NCI-H82 treated with DMSO at 0.1 percent for 48 hours (cell line): Measurements from ENCODE around the gene EYS.
"Not testable (repeated sequence)": the region's sequence is repeated elsewhere in the genome, so short reads cannot be mapped to it uniquely, and the experiment has no call there.

Source experiments
- DNase-seq: peaks from one replicate; lab custom pipeline; 2025; ENCODE audit not compliant: unreplicated experiment; lab: John Stamatoyannopoulos, UW

EYS gene

DNA sequence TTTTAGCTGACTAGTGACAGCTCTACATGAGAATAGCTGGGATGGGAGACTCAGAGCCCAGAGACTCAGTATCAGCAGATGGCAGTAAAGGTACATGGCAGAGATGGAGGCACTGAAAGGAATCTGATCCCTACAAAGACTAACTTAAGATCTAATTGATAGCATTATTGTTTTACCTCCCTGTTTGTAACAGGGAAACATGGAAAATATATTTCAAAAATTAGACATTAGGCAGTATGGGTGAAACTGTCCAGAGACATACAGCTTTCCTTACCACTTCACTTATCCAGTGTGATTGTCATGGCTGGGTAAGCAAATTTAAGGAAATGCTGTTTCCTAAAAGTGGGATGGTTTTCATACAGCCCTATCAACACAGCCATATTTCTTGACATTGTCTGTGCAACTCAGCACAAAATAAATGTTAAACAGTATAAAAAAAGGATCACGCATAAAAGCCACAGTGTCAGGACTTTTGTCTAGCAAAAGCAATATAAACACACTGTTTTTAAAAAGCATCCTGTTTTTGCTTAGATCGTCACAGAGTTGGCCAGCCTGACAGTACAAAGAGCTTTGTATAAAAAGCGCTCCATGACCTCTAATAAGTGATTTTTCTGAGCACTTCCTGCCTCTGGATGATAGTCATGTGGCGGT is 1694.5 kb downstream of the EYS start:
- peak; percentile 33 for DNase-seq

DNA sequence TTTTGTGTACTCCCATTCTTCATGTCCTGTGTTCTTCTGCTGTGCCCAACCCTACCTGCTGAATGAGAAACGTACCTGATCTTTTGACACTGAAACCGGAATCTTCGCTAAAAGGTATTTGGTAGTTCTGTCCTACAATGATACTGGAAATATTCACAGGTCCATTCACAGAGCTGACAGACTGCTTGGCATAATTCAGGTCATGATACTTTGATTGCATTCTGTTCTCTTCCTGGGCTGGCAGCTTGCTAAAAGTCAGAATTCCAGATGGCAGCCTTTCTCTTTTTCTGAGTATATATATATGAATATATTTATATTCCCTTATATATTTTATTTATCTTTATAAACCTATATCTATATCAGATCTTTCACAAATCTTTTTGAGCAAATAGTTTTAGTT is 1696.4 kb downstream of the EYS start:
- DNase-seq, result no peak

DNA sequence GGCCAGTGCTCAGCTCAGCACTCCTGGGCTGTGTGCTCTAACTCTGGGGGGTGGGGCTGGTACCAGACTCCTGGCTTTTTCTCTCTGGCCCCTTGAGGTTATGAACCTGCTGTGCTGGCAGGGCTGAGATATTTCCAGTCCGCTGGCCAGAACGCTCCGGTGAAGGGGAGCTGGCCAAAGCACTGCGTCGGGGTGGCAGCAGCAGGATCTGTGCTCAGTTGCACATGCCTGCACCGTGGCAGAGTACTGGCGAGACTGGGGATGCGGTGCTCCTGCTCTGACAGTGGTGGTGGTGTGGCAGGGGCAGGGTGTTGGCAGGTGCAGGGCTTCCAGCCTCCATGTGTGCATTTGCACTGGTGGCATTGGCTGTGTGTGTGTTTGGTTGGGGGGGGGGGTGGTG is 1697.0 kb downstream of the EYS start:
- DNase-seq, result no peak

DNA sequence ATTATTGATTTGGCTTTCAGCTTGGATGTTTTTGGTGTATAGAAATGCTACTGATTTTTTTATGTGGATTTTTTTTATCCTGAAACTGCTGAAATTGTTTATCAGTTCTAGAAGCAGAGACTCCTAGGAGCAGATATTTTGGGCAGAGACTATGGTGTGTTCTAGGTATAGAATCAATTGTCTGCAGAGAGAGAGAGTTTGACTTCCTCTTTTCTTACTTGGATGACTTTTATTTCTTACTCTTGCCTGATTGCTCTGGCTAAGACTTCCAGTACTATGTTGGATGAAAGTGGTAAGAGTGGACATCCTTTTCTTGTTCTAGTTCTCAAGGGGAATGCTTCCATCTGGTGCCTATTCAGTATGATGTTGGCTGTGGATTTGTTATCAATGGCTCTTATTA is 1700.8 kb downstream of the EYS start:
- DNase-seq, result no peak

DNA sequence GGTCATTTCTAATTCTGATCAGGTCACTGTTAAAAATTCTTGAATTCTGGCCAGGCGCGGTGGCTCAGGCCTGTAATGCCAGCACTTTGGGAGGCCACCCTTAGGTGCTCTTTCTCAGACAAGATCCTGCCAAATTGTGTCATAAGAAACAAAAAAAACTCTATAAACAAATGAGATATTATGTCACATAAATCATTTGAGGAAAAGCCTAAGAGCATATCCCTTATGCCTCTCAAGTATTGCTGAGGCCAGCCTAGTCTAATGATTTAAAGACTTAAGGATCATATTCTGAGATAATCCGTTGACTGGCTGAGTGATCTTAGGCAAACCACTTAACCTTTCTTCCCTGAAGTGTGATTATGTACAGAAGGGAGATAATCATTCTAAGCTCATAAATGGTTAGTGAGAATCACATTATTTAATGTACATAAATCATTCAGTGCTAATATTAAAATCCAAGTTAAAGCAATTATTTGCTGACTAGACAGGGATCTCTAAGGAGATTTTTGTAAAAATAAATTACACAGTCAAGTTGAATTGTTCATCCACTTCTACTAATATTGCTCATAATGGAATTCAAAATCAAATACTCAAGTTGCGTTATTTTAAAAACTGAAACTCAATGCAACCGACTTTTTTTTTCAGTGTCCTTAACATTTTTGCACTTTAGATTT is 1706.1 kb downstream of the EYS start:
- DNase-seq, result peak; percentile 90

DNA sequence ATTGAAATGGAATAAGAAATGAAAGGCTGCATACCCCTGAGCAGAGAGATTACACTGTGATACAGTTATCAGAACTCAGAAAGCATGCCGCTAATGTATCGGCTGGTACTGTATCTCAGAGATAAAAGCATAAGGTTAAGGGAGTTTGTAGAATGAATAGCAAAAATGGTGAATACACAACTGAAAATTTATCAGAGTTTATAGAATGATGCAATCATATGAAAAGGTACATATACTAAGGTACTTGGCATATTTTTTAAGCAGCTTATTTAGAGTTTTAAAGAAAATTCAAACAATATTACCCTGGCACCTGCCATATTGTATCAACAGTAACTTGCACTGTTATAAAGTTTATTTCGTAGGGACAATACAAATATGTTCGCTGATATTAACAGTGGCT is 1707.4 kb downstream of the EYS start:
- no peak for DNase-seq

DNA sequence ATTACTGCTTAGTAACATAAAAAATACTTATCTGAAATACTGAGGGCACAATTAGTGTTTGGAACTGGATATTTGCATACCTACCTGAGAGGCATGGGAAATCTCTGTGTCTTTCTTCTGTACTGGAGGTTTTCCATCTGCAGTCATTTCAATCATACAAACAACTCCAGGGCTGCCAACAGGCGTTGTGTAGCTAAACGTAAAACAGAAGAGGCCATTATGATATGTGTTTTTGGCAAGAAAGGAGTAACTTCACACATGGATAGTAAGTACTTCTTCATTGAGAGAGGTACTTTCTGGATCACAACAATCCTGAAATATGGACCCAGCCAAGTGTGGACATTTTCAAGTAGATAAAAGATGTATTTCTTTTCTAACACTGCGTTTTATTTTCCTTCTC is 1708.0 kb downstream of the EYS start:
- no peak for DNase-seq

DNA sequence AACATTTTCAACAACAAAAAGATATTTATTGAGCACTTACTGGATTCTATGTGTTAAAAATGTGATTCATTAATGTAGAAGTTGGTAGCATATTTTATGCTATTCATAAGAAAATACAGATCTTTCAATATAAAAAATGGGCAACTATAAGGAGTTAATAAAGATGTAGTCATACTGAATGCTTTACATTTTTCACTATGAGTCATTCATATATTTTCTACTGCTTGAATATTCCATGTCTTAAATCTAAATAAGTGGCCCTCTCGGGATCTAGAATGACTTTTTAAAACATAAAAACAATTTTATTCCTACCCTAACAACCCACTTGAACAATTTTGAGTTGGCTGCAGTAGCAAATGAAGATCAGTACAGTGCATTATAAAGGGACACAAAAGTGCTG is 1709.3 kb downstream of the EYS start:
- DNase-seq, result no peak

DNA sequence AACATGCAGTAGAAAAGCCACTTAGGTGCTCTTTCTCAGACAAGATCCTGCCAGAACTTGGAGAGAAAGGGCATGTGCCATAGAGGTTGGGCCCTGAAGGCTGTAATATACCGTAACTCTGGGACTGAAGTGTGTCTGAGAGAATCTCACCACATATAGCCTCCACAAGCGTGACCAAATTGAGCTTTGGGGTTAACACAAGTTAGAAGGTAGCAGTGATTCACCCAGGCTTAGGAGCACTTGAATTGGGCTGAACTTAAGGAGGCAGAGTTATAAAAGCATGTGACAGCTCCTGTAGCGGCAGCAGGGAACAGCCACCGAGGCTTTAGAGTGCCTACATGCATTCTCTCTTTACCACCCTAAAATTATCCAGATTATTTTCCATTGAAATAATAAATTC is 1709.8 kb downstream of the EYS start:
- no peak for DNase-seq

DNA sequence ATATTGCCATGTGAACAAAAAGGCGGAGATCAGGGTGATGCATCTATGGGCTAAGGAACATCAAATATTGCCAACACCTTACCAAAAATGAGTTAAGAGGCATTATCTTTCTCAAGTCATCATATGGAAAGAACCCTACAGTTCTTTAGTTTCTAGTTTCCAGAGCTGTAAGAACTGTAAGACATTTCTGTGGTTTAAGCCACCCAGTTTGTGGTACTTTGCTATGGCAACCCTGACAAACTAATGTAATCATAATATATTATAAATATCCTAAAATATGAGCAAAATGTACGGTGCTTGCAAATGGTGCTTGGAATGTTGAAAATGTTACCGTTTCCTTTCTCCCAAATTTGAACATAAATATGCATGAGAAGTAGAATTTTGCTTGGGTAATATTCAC is 1721.8 kb downstream of the EYS start:
- DNase-seq, result no peak

DNA sequence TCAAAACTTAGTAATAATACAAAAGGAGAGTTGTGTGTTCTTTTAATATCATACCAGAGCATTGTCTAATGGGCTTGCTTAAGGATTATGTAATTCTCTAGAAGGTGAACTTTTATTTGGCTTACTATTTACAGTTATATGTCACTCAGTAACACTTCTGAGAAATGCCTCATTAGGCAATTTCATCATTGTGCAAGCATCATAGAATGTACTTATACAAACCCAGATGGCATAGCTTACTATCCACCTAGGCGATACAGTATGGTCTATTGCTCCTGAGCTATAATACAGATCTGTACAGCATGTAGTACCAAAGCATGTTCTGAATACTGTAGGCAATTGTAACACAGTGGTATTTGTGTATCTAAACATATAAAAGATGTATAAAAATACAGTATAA is 1731.3 kb downstream of the EYS start:
- DNase-seq, result no peak

DNA sequence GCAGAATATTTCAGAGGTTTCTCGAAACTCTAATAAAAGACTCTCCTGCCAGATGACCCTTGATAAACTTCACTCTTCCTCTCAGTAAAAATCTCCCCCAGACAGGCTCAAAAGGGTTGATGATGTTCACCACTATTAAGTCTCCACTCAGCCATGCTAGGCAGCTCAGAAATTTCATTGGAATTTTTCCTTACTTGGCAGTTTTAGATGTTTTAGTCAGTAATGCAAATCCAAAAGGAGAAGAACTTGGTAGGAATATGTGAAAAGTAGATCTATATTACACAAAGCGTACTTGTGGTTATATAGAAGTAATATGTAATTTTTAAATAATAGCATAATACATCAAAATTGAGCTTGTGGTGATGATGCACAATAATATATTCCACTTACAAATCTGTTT is 1738.4 kb downstream of the EYS start:
- DNase-seq, result no peak

DNA sequence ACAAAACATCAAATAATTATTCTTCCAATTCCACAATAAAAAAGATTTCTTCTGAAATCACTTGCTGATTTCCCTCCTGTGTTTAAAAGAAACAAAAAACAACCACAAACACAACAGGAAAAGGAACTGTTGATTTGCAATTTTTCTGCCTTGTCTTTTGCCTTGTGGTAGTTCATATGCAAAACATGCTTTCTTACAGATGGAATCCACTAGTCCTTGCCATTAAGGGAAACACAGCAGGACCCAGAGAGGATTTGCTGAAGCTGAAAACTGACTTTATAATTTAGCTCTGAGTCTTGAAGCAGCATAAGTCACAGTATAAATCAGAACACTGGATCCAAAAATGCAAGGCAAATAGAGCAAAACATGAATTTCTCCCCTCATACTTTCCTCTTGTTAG is 1742.7 kb downstream of the EYS start:
- DNase-seq, result no peak

DNA sequence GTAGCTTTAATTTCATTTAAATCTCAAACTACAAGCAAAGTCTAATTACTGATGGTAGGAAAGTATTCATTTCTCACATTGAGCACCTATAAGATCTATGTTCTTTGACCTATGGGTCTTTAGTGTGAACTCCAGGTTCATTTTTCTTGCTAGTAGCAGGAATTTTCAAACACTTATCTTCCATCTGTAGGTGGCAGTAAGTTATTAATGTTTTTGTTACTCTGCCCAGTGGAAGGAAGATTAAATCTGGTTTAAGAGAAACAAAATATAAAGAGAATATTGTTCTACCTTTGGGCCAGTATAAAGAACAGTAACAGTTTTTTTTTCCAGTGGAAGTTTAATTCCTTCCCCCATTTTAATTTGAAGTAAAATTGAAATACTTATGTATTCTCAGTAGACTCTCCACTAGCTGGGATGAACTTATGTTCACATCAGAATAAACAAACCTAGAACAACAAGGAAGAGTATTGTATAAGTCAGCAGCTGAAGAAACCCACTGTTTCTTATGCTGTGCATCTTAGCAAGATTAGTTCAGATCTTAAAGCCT is 1743.2 kb downstream of the EYS start:
- no peak for DNase-seq

DNA sequence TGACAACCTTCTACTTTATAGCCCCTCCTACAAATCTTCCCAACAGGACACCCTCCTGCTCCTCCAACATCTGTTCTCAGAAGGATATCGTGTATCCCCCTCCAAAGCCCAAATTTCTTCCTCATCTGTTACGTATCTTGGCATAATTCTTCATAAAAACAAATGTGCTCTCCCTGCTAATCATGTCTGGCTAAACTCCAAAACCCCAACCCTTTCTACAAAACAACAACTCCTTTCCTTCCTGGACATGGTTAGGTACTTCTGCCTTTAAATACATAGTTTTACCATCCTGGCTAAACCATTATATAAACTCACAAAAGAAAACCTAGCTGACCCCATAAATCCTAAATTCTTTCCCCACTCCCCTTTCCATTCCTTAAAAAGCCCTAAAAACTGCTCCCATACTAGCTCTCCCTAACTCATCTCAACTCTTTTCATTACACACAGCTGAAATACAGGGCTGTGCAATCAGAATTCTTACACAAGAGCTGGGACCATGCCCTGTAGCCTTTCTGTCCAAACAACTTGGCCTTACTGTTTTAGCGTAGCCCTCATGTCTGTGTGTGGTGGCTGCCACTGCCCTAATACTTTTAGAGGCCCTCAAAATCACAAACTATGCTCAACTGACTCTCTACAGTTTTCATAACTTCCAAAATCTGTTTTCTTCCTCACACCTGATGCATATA is 1753.5 kb downstream of the EYS start:
- DNase-seq, result not testable (repeated sequence)

DNA sequence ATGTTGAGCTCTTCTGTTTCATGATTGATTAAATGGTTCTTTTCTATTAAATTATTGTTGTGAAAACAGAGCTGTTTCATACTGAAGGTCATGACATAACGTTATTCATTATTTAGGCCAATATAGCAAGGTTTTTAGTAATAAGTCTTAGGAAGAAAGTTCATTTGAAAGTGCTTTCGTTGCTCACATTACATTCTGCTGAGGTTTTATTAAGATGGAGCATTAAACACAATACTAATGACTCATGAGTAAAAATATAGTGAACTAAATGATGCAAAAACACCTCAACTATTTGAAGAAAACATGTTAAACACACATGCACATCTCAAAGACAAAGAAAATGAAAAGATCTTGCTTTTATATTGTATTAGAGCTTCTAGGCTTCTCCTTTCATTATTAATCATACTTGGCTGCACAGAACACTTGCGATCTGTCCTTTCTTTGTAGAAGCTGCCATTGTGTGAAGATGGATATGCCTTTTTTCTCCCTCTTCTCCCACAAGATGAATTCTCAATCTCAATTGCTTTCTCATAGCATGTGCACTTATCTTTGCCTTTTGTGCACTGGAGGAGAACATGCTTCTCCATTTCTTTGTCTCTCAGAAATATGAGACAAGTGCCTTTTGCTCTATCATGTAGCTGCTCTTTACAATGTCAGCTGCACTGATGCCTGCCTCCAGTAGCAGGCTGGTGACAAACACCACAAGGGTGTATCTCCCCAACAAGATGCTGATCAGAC is 1759.1 kb downstream of the EYS start:
- DNase-seq, result no peak

DNA sequence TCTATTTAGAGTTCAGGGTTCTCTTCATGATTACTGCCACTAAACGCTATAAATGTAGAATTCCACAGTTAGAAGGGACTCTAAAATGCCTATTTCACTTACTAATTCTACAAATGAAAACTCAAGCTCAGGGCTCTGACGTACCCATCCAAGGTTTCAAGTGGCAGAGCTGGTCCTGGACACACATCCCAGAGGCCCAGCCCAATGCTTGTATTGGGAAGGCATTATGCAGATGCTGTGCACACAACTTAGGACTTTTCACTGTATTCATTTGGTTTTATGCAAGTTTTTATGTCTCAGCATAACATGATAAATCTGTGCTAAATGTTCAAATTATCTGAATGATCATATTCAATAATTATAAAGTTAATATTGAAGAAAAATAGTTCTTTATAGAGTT is 1761.0 kb downstream of the EYS start:
- DNase-seq, result no peak

DNA sequence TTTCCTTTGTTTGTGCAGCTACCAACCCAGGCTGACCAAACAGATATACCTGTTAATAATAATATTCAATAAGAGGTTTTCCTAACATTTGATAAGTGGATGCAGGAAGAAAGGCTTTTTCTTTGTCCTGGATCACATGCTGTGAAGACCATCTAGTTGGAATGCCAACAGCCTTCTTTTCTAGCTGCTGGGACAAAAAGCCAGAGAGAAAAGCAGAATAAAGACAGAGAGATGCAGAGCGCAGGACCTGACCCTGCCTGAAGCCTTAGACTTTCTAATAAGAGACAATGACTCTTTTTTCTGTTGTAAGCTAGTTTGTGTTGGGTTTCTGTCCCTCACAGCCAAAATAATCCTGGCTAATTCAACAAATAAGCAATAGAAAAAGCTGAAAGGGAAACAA is 1763.2 kb downstream of the EYS start:
- DNase-seq, result no peak

DNA sequence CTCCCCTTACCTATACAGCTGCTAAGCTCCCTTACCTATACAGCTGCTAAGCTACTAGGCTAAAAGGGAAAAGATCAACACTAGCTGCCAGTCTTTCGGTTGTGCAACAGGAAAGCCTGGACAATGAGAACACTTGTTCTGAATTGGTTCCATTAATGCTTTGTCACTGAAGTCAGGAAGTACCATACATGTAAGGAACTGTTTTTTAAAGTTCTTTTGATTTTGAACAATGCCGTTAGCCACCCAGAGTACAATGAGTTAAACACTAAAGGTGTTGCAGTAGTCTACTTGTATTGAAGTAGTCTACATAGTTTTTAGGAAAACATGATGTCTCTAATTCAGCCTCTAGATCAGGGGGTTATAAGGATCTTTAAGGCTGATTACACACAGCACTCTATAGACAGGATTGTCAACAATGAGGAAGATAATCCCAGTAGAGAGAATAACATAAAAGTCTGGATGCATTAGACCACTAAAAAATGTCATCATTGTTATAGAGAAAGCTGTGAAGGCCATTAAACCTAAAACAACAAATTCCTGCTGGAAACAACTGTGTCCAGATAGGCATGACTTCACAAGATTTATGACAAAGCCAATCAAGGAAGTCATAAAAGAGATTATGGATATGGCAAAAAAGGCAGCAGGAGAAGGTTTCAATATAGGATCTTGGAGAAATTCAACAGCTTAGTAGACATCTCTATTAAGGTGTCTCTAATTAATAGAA is 1765.1 kb downstream of the EYS start:
- DNase-seq, result no peak

DNA sequence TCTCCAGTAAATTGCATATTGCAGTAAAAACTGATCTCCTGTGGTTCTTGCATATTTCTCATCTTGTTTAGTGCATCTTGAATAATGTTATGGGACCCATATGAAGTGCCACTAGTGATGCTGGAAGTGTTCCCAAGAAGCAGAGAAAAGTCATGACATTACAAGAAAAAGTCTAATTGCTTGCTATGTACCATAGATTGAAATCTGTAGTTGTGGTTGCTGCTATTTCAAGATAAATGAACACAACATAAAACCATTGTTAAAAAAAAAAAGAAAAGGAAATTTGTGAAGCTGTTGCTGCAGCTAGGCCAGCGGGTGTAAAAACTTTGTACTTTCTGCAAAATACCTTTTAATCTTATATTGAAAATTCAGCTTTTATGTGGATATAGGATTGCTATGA is 1767.0 kb downstream of the EYS start:
- DNase-seq, result no peak

DNA sequence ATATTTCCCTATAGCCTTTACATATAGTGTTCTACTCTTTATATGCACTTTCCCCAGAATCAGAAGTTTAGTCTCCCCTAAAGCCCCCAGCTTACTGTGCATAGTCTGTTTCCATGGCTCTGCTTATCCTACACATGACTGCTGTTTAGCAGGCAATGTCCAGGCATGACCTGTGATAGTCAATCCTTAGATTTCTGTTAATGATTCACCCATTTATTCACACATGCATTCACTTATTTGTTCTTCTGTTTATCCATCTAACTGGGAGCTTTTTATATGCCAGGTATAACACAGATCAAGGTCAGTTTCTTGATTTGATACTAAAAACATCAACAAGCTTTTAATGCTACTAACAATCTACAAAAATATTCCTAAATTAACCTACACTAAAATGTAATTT is 1770.6 kb downstream of the EYS start:
- DNase-seq, result no peak
